GM23248 (cell line): ENCODE results near the gene AHI1. TPM values are rescaled to one million over a fixed set of nuclear protein-coding genes. Genes with fewer than 3 reads are reported as not detected.

Experiments used
- DNase-seq: peaks from one replicate; pipeline ENCODE4 v3.0.0-alpha.2; 2015
- H2AFZ ChIP-seq: fragments of 200-600 bp; sonication (generic); 2 replicates; pipeline ENCODE4 v1.6.1; 2016; ENCODE audit warnings: antibody characterized with exemption
- H3F3A ChIP-seq: fragments of 200-600 bp; sonication (generic); 2 replicates; pipeline ENCODE4 v1.6.1; 2016; ENCODE audit warnings: mild to moderate bottlenecking, antibody characterized with exemption, mixed run types; ENCODE audit not compliant: insufficient read depth
- H3K27ac ChIP-seq: fragments of 200-600 bp; sonication (generic); 2 replicates; pipeline ENCODE4 v1.5.1; 2016; ENCODE audit warnings: mild to moderate bottlenecking
- H3K27me3 ChIP-seq: fragments of 200-600 bp; sonication (generic); replicated peaks from 2 replicates; pipeline ENCODE4 v1.6.1; 2016; ENCODE audit warnings: mild to moderate bottlenecking; ENCODE audit not compliant: insufficient read depth
- H3K36me3 ChIP-seq: fragments of 200-600 bp; sonication (generic); 2 replicates; pipeline ENCODE4 v1.6.1; 2016; ENCODE audit warnings: low read depth, mild to moderate bottlenecking
- H3K4me1 ChIP-seq: fragments of 200-600 bp; sonication (generic); 2 replicates; pipeline ENCODE4 v1.6.1; 2016; ENCODE audit warnings: mild to moderate bottlenecking; ENCODE audit not compliant: insufficient read depth
- H3K4me2 ChIP-seq: fragments of 200-600 bp; sonication (generic); one replicate; pipeline ENCODE4 v1.6.1; 2016; ENCODE audit warnings: mild to moderate bottlenecking; ENCODE audit not compliant: unreplicated experiment
- H3K4me3 ChIP-seq: fragments of 200-600 bp; sonication (generic); 2 replicates; pipeline ENCODE4 v1.5.1; 2016; ENCODE audit warnings: mild to moderate bottlenecking
- H3K79me2 ChIP-seq: fragments of 200-600 bp; sonication (generic); 2 replicates; pipeline ENCODE4 v1.6.1; 2016; ENCODE audit warnings: mild to moderate bottlenecking; ENCODE audit not compliant: insufficient read depth
- H3K9ac ChIP-seq: fragments of 200-600 bp; sonication (generic); 2 replicates; pipeline ENCODE4 v1.6.1; 2016; ENCODE audit warnings: mild to moderate bottlenecking
- H3K9me2 ChIP-seq: fragments of 200-600 bp; sonication (generic); 2 replicates; pipeline ENCODE4 v1.6.1; 2016; ENCODE audit warnings: mixed run types, mild to moderate bottlenecking, moderate library complexity; ENCODE audit not compliant: insufficient read depth
- H3K9me3 ChIP-seq: fragments of 200-600 bp; sonication (generic); one replicate; pipeline ENCODE4 v1.6.1; 2017; ENCODE audit warnings: low read depth
- H4K20me1 ChIP-seq: fragments of 200-600 bp; sonication (generic); 2 replicates; pipeline ENCODE4 v1.6.0; 2016; ENCODE audit not compliant: insufficient read depth
- EZH2 ChIP-seq: fragments of 200-600 bp; sonication (generic); IDR thresholded peaks from 2 replicates; pipeline ENCODE4 v1.6.1; 2018; ENCODE audit warnings: antibody characterized with exemption, mild to moderate bottlenecking; ENCODE audit not compliant: insufficient read depth, poor library complexity, severe bottlenecking
- EZH2phosphoT487 ChIP-seq: fragments of 200-600 bp; sonication (generic); IDR thresholded peaks from 2 replicates; pipeline ENCODE4 v1.6.1; 2018; ENCODE audit warnings: antibody characterized with exemption, moderate library complexity, mild to moderate bottlenecking, low read depth; ENCODE audit not compliant: insufficient read depth
- WGBS, 2 experiments: methylation state at CpG; one replicate each; pipeline ENCODE4 v1.1.6; 2015 to 2017; ENCODE audit warnings: low lambda C conversion rate in 2 of 2, low coverage in 1 of 2; ENCODE audit errors: missing lambda C conversion rate in 2 of 2; 5-methylcytosine and 5-hydroxymethylcytosine counted together
- in situ Hi-C: fragments of 300-500 bp; cut with MboI; formaldehyde crosslinking; loops from 2 replicates; pipeline ENCODE4 v1.15.0; 2020
- polyA plus RNA-seq: library from polyadenylated mRNA; unstranded; fragments of >200 nt; fragmentation: Nextera tagmentation; extraction: Ambion mirVana; gene quantifications from 2 replicates; pipeline ENCODE4 v1.2.1, GENCODE V29; 2016
- total RNA-seq: library from RNA; depleted of rRNA; stranded (reverse); fragments of >200 nt; shearing (Covaris generic); gene quantifications from 2 replicates; pipeline ENCODE4 v1.2.3, GENCODE V29; 2014

AHI1 gene
- total and polyA plus RNA-seq, 2 experiments from 2014 or later, result 11.1 to 25.9 TPM

DNA sequence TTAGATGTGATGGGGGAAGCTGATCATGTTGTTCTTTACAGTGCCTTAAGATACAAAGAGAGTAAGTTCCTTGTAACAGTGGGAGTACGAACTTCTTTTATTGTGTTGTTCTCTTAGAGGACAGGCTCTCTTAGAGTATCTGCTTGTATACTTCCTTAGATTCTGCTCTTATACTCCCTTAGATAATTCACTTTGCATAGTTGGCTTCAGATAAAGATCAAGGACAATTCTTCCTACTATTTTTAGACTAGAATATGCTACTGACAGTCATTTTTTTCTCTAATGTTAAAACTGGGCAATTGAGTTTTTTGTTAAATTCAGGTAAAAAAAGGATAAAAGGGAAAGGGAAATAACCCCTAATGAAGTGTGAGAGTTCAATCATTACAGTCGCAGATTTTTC, 177.7 kb downstream of the AHI1 start:
- Histone ChIP-seq H3K9me3 (no peaks in the 10 kb centered on the region), H3K9ac (no peak overlapping the region), H3K4me1 (no peaks in the 10 kb centered on the region), H3K9me2 (no peaks in the 10 kb centered on the region), H3K36me3 (peaks cover 3% of the 10 kb centered on the region; the same call in 1 of the 2 replicates), H3K4me3 (no peak overlapping the region), H3K27me3 (no peaks in the 10 kb centered on the region), H2AFZ (no peak overlapping the region), H3K4me2 (no peak overlapping the region), H3K27ac (no peak overlapping the region), H3F3A (no peaks in the 10 kb centered on the region), H4K20me1 (no peaks in the 10 kb centered on the region), H3K79me2 (no peaks in the 10 kb centered on the region)
- 77 to 81% methylated on average over 2 of the region's 2 CpGs for WGBS, 2 experiments
- no peak for DNase-seq
- TF ChIP-seq EZH2phosphoT487 (no peak), EZH2 (no peak)
- in situ Hi-C loops, result no loop called here

DNA sequence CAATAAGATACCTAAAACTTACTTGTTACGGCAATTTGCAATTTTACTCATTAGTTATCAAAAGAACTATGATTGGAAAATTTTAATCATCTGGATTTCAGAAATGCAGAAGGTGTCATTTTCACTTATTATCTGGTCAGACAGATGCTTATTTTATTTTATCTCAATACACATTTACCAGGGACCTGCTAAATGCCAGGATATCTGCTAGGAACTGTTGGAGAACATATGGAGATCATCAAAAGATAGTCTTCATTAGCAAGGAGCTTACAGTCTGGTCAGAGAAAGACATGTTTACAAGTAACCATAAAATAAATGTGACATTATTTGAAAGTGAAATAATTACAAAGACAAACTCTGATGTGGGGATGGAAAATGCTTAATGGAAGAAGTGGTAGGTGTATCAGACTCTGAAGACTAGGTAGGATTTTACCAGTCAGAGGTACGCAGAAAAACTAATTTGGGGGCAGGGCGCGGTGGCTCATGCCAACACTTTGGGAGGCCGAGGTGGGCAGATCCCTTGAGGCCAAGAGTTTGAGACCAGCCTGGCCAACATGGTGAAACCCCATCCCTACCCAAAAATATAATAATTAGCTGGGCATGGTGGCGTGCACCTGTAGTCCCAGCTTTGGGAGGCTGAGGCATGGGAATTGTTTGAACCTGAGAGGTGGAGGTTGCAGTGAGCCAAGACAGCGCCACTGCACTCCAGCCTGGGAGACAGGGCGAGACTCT, 178.6 kb downstream of the AHI1 start:
- Histone ChIP-seq H3K9me2 (no peaks in the 10 kb centered on the region), H3K27me3 (no peaks in the 10 kb centered on the region), H3K9me3 (no peaks in the 10 kb centered on the region), H3F3A (no peaks in the 10 kb centered on the region), H3K36me3 (peaks cover 3% of the 10 kb centered on the region; the same call in 1 of the 2 replicates), H3K4me3 (no peak overlapping the region), H3K9ac (no peak overlapping the region), H3K79me2 (no peaks in the 10 kb centered on the region), H4K20me1 (no peaks in the 10 kb centered on the region), H3K4me1 (no peaks in the 10 kb centered on the region), H3K4me2 (no peak overlapping the region), H3K27ac (no peak overlapping the region), H2AFZ (no peak overlapping the region)
- no peak for DNase-seq
- in situ Hi-C loops, result no loop called here
- WGBS, 2 experiments, result 97 to 99% methylated on average over 8 of the region's 8 CpGs
- TF ChIP-seq EZH2phosphoT487, result no peak
- TF ChIP-seq EZH2, result no peak

DNA sequence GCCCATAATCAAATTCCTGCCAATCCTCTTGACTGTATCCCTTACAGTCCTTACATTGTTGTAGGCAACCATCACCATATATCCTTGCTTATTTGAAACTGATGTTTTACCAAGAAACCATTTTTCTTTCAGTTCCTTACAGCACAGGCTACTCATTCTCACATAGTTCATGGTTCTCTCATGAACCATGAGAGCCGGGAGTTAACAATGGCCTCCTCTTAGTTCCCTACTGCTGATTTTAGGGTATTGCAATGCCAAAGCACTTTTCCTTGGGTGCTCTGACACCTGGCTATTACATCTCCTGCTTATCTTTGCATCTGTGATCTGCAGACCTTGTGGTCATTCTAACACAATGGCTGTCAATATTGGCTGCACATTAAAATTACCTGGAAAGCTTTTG, 183.0 kb downstream of the AHI1 start:
- no peak overlapping the region for H2AFZ ChIP-seq
- H3K9me2 ChIP-seq, result no peaks in the 10 kb centered on the region
- H3F3A ChIP-seq, result no peaks in the 10 kb centered on the region
- TF ChIP-seq EZH2phosphoT487, result no peak
- no peaks in the 10 kb centered on the region for H3K9me3 ChIP-seq
- no peaks in the 10 kb centered on the region for H3K4me1 ChIP-seq
- no peak overlapping the region for H3K27ac ChIP-seq
- H3K27me3 ChIP-seq, result no peaks in the 10 kb centered on the region
- H3K79me2 ChIP-seq, result no peaks in the 10 kb centered on the region
- H4K20me1 ChIP-seq, result no peaks in the 10 kb centered on the region
- no peak for DNase-seq
- H3K4me3 ChIP-seq, result no peak overlapping the region
- 100% methylated on average over 1 of the region's 1 CpG for WGBS, 2 experiments
- H3K4me2 ChIP-seq, result no peak overlapping the region
- H3K9ac ChIP-seq, result no peak overlapping the region
- in situ Hi-C loops, result no loop called here
- H3K36me3 ChIP-seq, result no peaks in the 10 kb centered on the region; the same call in 1 of the 2 replicates

- Histone ChIP-seq H3K9me3 (no peaks in the 10 kb centered on the region), H3F3A (no peaks in the 10 kb centered on the region), H3K4me3 (no peak overlapping the region), H3K4me1 (no peaks in the 10 kb centered on the region), H3K36me3 (no peaks in the 10 kb centered on the region), H3K9me2 (no peaks in the 10 kb centered on the region), H3K27me3 (no peaks in the 10 kb centered on the region), H3K4me2 (no peak overlapping the region), H3K9ac (no peak overlapping the region), H3K27ac (no peak overlapping the region), H3K79me2 (no peaks in the 10 kb centered on the region), H4K20me1 (no peaks in the 10 kb centered on the region), H2AFZ (no peak overlapping the region)
- 76 to 80% methylated on average over 4 of the region's 4 CpGs for WGBS, 2 experiments
- TF ChIP-seq EZH2phosphoT487, result no peak
- no peak for DNase-seq
- in situ Hi-C loops, result no loop called here
Measured at GRCh38 chr6:135311446-135312200, 185.9 kb downstream of the AHI1 start.
